Smooth muscle cell (in vitro differentiated cells): ENCODE results near the gene SEMA3F. TPM values are rescaled to one million over a fixed set of nuclear protein-coding genes. Genes with fewer than 3 reads are reported as not detected.

ENCODE experiments used
- DNase-seq: peaks from one replicate; lab custom pipeline; 2025; ENCODE audit not compliant: unreplicated experiment; lab: John Stamatoyannopoulos, UW
- H2AFZ ChIP-seq: fragments of 200-600 bp; sonication (generic); 2 replicates; pipeline ENCODE4 v1.6.0; 2016; ENCODE audit warnings: antibody characterized with exemption, low read depth, mild to moderate bottlenecking
- H3F3A ChIP-seq: fragments of 200-600 bp; sonication (generic); 2 replicates; pipeline ENCODE4 v1.6.0; 2017; ENCODE audit warnings: antibody characterized with exemption, low read depth
- H3K27ac ChIP-seq: fragments of 200-600 bp; sonication (generic); 2 replicates; pipeline ENCODE4 v1.5.1; 2016; ENCODE audit warnings: low read depth, mild to moderate bottlenecking
- H3K27me3 ChIP-seq: fragments of 200-600 bp; sonication (generic); 2 replicates; pipeline ENCODE4 v1.6.1; 2016; ENCODE audit warnings: low read depth, mild to moderate bottlenecking
- H3K36me3 ChIP-seq: fragments of 200-600 bp; sonication (generic); 2 replicates; pipeline ENCODE4 v1.5.1; 2016; ENCODE audit warnings: low read depth
- H3K4me1 ChIP-seq: fragments of 200-600 bp; sonication (generic); 2 replicates; pipeline ENCODE4 v1.5.1; 2016; ENCODE audit warnings: low read depth
- H3K4me2 ChIP-seq: fragments of 200-600 bp; sonication (generic); 2 replicates; pipeline ENCODE4 v1.6.0; 2016; ENCODE audit warnings: mild to moderate bottlenecking
- H3K4me3 ChIP-seq: fragments of 200-600 bp; sonication (generic); 2 replicates; pipeline ENCODE4 v1.5.1; 2016; ENCODE audit warnings: mild to moderate bottlenecking
- H3K79me2 ChIP-seq: fragments of 200-600 bp; sonication (generic); 2 replicates; pipeline ENCODE4 v1.6.0; 2016; ENCODE audit warnings: low read depth, mild to moderate bottlenecking
- H3K9ac ChIP-seq: fragments of 200-600 bp; sonication (generic); 2 replicates; pipeline ENCODE4 v1.6.0; 2016; ENCODE audit warnings: low read depth
- H3K9me3 ChIP-seq: fragments of 200-600 bp; sonication (generic); replicated peaks from 2 replicates; pipeline ENCODE4 v1.5.1; 2016; ENCODE audit warnings: low read depth
- H4K20me1 ChIP-seq: fragments of 200-600 bp; sonication (generic); 2 replicates; pipeline ENCODE4 v1.6.0; 2016; ENCODE audit warnings: low read depth
- WGBS: methylation state at CpG from one replicate; pipeline ENCODE4 v1.1.7; 2016; ENCODE audit warnings: low lambda C conversion rate; 5-methylcytosine and 5-hydroxymethylcytosine counted together
- polyA plus RNA-seq: library from polyadenylated mRNA; unstranded; fragments of >200 nt; fragmentation: Nextera tagmentation; extraction: Ambion mirVana; gene quantifications from 2 replicates; pipeline ENCODE4 v1.2.1, GENCODE V29; 2016
- total RNA-seq: library from RNA; depleted of rRNA; stranded (reverse); fragments of >200 nt; gene quantifications from 2 replicates; pipeline ENCODE4 v1.2.3, GENCODE V29; 2014
- TF ChIP-seq, protein P1 (sequence below): fragments of 200-600 bp; sonication (generic); IDR thresholded peaks from 2 replicates; pipeline ENCODE4 v1.5.1; 2017; ENCODE audit warnings: borderline replicate concordance, mild to moderate bottlenecking, antibody characterized with exemption; ENCODE audit not compliant: insufficient read depth, poor library complexity, severe bottlenecking

Gene SEMA3F
- total and polyA plus RNA-seq, 2 experiments from 2014 or later = 9.2 to 16.9 TPM

DNA sequence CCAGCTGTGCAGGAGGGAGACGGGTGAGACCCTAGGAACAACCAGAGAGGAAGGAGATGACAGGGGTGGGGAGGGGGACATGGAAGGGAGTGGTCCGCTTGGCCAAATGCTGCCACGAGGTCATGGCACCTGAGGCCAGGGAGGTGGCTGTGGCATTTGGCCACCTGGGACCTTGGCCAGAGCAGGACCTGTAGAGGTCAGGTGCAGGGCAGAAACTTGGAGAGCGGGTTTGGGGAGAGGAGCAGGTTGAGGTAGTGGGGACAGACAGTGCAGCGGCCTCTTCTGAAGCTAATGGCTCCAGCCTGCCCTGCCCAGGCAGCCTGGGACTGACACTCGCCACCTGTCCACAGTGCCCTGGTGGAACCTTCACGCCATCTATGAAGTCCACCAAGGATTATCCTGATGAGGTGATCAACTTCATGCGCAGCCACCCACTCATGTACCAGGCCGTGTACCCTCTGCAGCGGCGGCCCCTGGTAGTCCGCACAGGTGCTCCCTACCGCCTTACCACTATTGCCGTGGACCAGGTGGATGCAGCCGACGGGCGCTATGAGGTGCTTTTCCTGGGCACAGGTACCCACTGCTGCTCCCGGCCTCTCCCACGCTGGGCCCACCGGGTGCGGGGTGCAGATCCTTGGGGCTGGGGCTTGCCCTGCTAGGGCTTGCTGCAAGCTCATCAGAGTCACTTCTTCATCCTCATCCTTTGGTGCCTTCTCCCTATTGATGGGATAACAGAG is 29.3 kb downstream of the SEMA3F start:
- no peak overlapping the region for H3K9ac ChIP-seq
- H3F3A ChIP-seq = peaks cover 5% of the 10 kb centered on the region
- TF ChIP-seq, protein P1, sequence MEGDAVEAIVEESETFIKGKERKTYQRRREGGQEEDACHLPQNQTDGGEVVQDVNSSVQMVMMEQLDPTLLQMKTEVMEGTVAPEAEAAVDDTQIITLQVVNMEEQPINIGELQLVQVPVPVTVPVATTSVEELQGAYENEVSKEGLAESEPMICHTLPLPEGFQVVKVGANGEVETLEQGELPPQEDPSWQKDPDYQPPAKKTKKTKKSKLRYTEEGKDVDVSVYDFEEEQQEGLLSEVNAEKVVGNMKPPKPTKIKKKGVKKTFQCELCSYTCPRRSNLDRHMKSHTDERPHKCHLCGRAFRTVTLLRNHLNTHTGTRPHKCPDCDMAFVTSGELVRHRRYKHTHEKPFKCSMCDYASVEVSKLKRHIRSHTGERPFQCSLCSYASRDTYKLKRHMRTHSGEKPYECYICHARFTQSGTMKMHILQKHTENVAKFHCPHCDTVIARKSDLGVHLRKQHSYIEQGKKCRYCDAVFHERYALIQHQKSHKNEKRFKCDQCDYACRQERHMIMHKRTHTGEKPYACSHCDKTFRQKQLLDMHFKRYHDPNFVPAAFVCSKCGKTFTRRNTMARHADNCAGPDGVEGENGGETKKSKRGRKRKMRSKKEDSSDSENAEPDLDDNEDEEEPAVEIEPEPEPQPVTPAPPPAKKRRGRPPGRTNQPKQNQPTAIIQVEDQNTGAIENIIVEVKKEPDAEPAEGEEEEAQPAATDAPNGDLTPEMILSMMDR = no peak
- H3K27ac ChIP-seq = no peak overlapping the region
- H3K27me3 ChIP-seq = peaks cover 3% of the 10 kb centered on the region
- H3K79me2 ChIP-seq = no peaks in the 10 kb centered on the region
- H3K4me1 ChIP-seq = no peaks in the 10 kb centered on the region
- H3K4me2 ChIP-seq = no peak overlapping the region
- no peak overlapping the region for H3K4me3 ChIP-seq
- no peaks in the 10 kb centered on the region for H4K20me1 ChIP-seq
- no peaks in the 10 kb centered on the region for H3K9me3 ChIP-seq
- H3K36me3 ChIP-seq = no peaks in the 10 kb centered on the region
- no peak overlapping the region for H2AFZ ChIP-seq
- 95% methylated on average over 21 of the region's 21 CpGs for WGBS
- no peak for DNase-seq

DNA sequence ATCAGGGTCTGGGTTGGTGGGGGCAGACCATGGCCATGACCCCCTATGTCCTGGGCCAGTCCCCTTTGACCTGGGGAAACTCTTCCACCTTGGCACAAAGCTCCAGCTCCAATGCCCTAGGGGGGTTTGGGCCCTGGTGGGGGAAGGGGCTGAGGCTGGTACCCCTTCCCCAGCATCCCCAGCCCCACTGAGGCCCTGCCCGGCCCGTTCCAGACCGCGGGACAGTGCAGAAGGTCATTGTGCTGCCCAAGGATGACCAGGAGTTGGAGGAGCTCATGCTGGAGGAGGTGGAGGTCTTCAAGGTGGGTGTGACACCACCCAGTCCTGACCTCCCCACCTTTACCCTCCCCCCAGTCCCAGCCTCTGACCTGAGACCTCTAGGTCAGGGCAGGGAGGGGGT is 30.1 kb downstream of the SEMA3F start:
- TF ChIP-seq, protein P1 = no peak

DNA sequence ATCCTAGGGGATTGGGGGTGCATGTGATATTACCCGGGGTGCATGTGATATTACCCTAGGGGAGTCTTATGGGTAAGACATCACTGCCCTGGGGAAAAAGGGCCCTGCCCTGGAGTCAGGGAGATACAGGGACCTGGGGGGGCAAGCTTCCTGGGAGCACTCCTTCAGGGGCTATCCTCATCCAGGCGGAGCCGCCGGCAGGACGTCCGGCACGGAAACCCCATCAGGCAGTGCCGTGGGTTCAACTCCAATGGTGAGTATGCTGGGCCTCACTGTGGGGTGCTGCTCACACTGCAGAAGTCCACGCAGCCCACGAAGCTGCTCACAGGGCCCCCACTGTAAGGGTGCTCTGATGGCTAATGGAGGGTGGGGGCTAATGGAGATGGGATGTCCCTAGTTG is 31.0 kb downstream of the SEMA3F start:
- Histone ChIP-seq H4K20me1 (no peaks in the 10 kb centered on the region), H2AFZ (no peak overlapping the region), H3K4me2 (no peak overlapping the region), H3K27ac (no peak overlapping the region), H3K79me2 (no peaks in the 10 kb centered on the region), H3K9ac (no peak overlapping the region), H3K36me3 (no peaks in the 10 kb centered on the region), H3K4me1 (no peaks in the 10 kb centered on the region), H3K4me3 (no peak overlapping the region), H3K9me3 (no peaks in the 10 kb centered on the region), H3K27me3 (peaks cover 3% of the 10 kb centered on the region), H3F3A (no peaks in the 10 kb centered on the region)
- DNase-seq = no peak
- 98% methylated on average over 10 of the region's 10 CpGs for WGBS
- TF ChIP-seq, protein P1 = no peak

More for the DNA sequence above, 30.1 kb downstream of the SEMA3F start:
- Histone ChIP-seq H3K36me3 (no peaks in the 10 kb centered on the region), H2AFZ (no peak overlapping the region), H3K9me3 (no peaks in the 10 kb centered on the region), H3K79me2 (no peaks in the 10 kb centered on the region), H3K4me2 (no peak overlapping the region), H3K9ac (no peak overlapping the region), H4K20me1 (no peaks in the 10 kb centered on the region), H3K4me1 (no peaks in the 10 kb centered on the region), H3F3A (no peaks in the 10 kb centered on the region), H3K27me3 (peaks cover 3% of the 10 kb centered on the region), H3K4me3 (no peak overlapping the region), H3K27ac (no peak overlapping the region)
- no peak for DNase-seq
- WGBS = no CpG with 5 or more reads among the region's 4 CpGs

DNA sequence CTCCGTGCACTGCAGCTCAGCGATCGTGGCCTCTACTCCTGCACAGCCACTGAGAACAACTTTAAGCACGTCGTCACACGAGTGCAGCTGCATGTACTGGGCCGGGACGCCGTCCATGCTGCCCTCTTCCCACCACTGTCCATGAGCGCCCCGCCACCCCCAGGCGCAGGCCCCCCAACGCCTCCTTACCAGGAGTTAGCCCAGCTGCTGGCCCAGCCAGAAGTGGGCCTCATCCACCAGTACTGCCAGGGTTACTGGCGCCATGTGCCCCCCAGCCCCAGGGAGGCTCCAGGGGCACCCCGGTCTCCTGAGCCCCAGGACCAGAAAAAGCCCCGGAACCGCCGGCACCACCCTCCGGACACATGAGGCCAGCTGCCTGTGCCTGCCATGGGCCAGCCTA is 32.6 kb downstream of the SEMA3F start:
- Histone ChIP-seq H3K9me3 (no peaks in the 10 kb centered on the region), H3K36me3 (no peaks in the 10 kb centered on the region), H3F3A (no peaks in the 10 kb centered on the region), H3K4me1 (no peaks in the 10 kb centered on the region), H3K4me3 (no peak overlapping the region), H3K27ac (no peak overlapping the region), H3K9ac (no peak overlapping the region), H2AFZ (no peak overlapping the region), H4K20me1 (no peaks in the 10 kb centered on the region), H3K4me2 (no peak overlapping the region), H3K79me2 (no peaks in the 10 kb centered on the region), H3K27me3 (peaks cover 3% of the 10 kb centered on the region)
- WGBS = 97% methylated on average over 17 of the region's 19 CpGs
- TF ChIP-seq, protein P1 = no peak
- DNase-seq = no peak
